Body of pancreas (tissue), 4 donors: ENCODE data around the gene VPS33B.

Source experiments
- CTCF ChIP-seq, 7 experiments: fragments of 450-650 bp in 4 of 7; fragments of 200-600 bp in 3 of 7; sonication (generic) in 3 of 7; IDR thresholded peaks; one replicate each; pipeline ENCODE4 v1.5.1; 2016 to 2019; ENCODE audit warnings: antibody characterized with exemption in 7 of 7
- POLR2A ChIP-seq, 3 donors: fragments of 450-650 bp; IDR thresholded peaks; one replicate each; pipeline ENCODE4 v1.6.1; 2016; ENCODE audit warnings: antibody characterized with exemption in 3 of 3, mild to moderate bottlenecking in 2 of 3

- TF ChIP-seq CTCF (IDR thresholded peaks at IDR 0.05) = no peak
- TF ChIP-seq POLR2A (IDR thresholded peaks at IDR 0.05) = no peak
These were observed 15.1 kb downstream of the VPS33B start for GRCh38 chr15:91007266-91007665.
